ENCODE data around the gene GPR35. TPM values are rescaled to one million over a fixed set of nuclear protein-coding genes. Genes with fewer than 3 reads are reported as not detected.

GPR35 gene
- total and polyA plus RNA-seq, 2 donors (not counting 1 experiment from before 2014, with no cell fraction given): 1.2 TPM; not detected in 1

- H4K20me1 ChIP-seq (ENCODE audit: control insufficient read depth, extremely low read depth, insufficient read depth, low read length): no peaks in the 10 kb centered on the region
- no peak overlapping the region for H3K4me3 ChIP-seq (replicated peaks in 1 of 4; ENCODE audit: control extremely low read depth in 1 of 4, insufficient read depth in 1 of 4, low read depth in 3 of 4, low read length in 4 of 4)
- peaks cover 3% of the 10 kb centered on the region for H3K79me2 ChIP-seq (ENCODE audit: control insufficient read depth, insufficient read depth, low read length)
- H3K4me1 ChIP-seq (ENCODE audit: control insufficient read depth, extremely low read depth, insufficient read depth, low read length): no peaks in the 10 kb centered on the region
- no peak overlapping the region for H3K4me2 ChIP-seq (ENCODE audit: extremely low read depth, insufficient read depth, low read length)
- TF ChIP-seq CTCF (conservative IDR thresholded peaks at IDR 0.05 in 1 of 2, IDR thresholded peaks at IDR 0.05 in 1 of 2; ENCODE audit: low read depth in 1 of 2, low read length in 2 of 2) (no peak), EZH2 (IDR thresholded peaks at IDR 0.05; ENCODE audit: low read length, missing control alignments) (no peak)
- no peak overlapping the region for H3K9ac ChIP-seq (ENCODE audit: insufficient read depth, low read length)
- no peaks in the 10 kb centered on the region for H3K27me3 ChIP-seq (ENCODE audit: control insufficient read depth, insufficient read depth, low read length)
- H2AFZ ChIP-seq (ENCODE audit: low read length): no peak overlapping the region
- H3K27ac ChIP-seq (ENCODE audit: insufficient read depth, low read length): no peak overlapping the region
- H3K9me3 ChIP-seq (ENCODE audit: control insufficient read depth, insufficient read depth, low read depth, low read length): no peaks in the 10 kb centered on the region
- peaks cover 14% of the 10 kb centered on the region for H3K36me3 ChIP-seq (ENCODE audit: control insufficient read depth, insufficient read depth, low read length)
- no peak for DNase-seq (ENCODE audit: low read depth in 2 of 2)
Measured at GRCh38 chr2:240596080-240596460, 29.2 kb upstream of the GPR35 start.

- H3K9ac ChIP-seq (ENCODE audit: insufficient read depth, low read length): no peak overlapping the region
- peaks cover 14% of the 10 kb centered on the region for H3K36me3 ChIP-seq (ENCODE audit: control insufficient read depth, insufficient read depth, low read length)
- no peak overlapping the region for H3K27ac ChIP-seq (ENCODE audit: insufficient read depth, low read length)
- peaks cover 3% of the 10 kb centered on the region for H3K79me2 ChIP-seq (ENCODE audit: control insufficient read depth, insufficient read depth, low read length)
- no peak overlapping the region for H3K4me2 ChIP-seq (ENCODE audit: extremely low read depth, insufficient read depth, low read length)
- no peak for DNase-seq (ENCODE audit: low read depth in 2 of 2)
- H3K27me3 ChIP-seq (ENCODE audit: control insufficient read depth, insufficient read depth, low read length): no peaks in the 10 kb centered on the region
- no peaks in the 10 kb centered on the region for H3K9me3 ChIP-seq (ENCODE audit: control insufficient read depth, insufficient read depth, low read depth, low read length)
- H3K4me3 ChIP-seq (replicated peaks in 1 of 4; ENCODE audit: control extremely low read depth in 1 of 4, insufficient read depth in 1 of 4, low read depth in 3 of 4, low read length in 4 of 4): no peak overlapping the region
- no peaks in the 10 kb centered on the region for H4K20me1 ChIP-seq (ENCODE audit: control insufficient read depth, extremely low read depth, insufficient read depth, low read length)
- TF ChIP-seq EZH2 (IDR thresholded peaks at IDR 0.05; ENCODE audit: low read length, missing control alignments) (no peak), CTCF (conservative IDR thresholded peaks at IDR 0.05 in 1 of 2, IDR thresholded peaks at IDR 0.05 in 1 of 2; ENCODE audit: low read depth in 1 of 2, low read length in 2 of 2) (no peak)
- no peaks in the 10 kb centered on the region for H3K4me1 ChIP-seq (ENCODE audit: control insufficient read depth, extremely low read depth, insufficient read depth, low read length)
- no peak overlapping the region for H2AFZ ChIP-seq (ENCODE audit: low read length)
Measured at GRCh38 chr2:240596491-240596931, 28.8 kb upstream of the GPR35 start.

- Histone ChIP-seq H4K20me1 (ENCODE audit: control insufficient read depth, extremely low read depth, insufficient read depth, low read length) (no peaks in the 10 kb centered on the region), H3K9me3 (ENCODE audit: control insufficient read depth, insufficient read depth, low read depth, low read length) (no peaks in the 10 kb centered on the region)
- DNase-seq (ENCODE audit: low read depth in 2 of 2): no peak
Measured at GRCh38 chr2:240597054-240597418, 28.2 kb upstream of the GPR35 start.

More at GRCh38 chr2:240597054-240597418, 28.2 kb upstream of the GPR35 start:
- Histone ChIP-seq H2AFZ (ENCODE audit: low read length) (no peak overlapping the region), H3K4me1 (ENCODE audit: control insufficient read depth, extremely low read depth, insufficient read depth, low read length) (no peaks in the 10 kb centered on the region), H3K4me3 (replicated peaks in 1 of 4; ENCODE audit: control extremely low read depth in 1 of 4, insufficient read depth in 1 of 4, low read depth in 3 of 4, low read length in 4 of 4) (no peak overlapping the region), H3K79me2 (ENCODE audit: control insufficient read depth, insufficient read depth, low read length) (peaks cover 2% of the 10 kb centered on the region), H3K36me3 (ENCODE audit: control insufficient read depth, insufficient read depth, low read length) (peaks cover 11% of the 10 kb centered on the region), H3K27ac (ENCODE audit: insufficient read depth, low read length) (no peak overlapping the region), H3K27me3 (ENCODE audit: control insufficient read depth, insufficient read depth, low read length) (no peaks in the 10 kb centered on the region), H3K9ac (ENCODE audit: insufficient read depth, low read length) (no peak overlapping the region), H3K4me2 (ENCODE audit: extremely low read depth, insufficient read depth, low read length) (no peak overlapping the region)
- TF ChIP-seq CTCF (conservative IDR thresholded peaks at IDR 0.05 in 1 of 2, IDR thresholded peaks at IDR 0.05 in 1 of 2; ENCODE audit: low read depth in 1 of 2, low read length in 2 of 2) (no peak), EZH2 (IDR thresholded peaks at IDR 0.05; ENCODE audit: low read length, missing control alignments) (no peak)
